HG03039 (cell line): ENCODE data around the gene MBD3L3.
"Not testable (repeated sequence)": the region's sequence is repeated elsewhere in the genome, so short reads cannot be mapped to it uniquely, and the experiment has no call there.

ENCODE experiments used
- ATAC-seq: cut with Tn5 transposase; IDR thresholded peaks from one replicate; pipeline ENCODE4 v1.9.1; 2021; ENCODE audit warnings: mild to moderate bottlenecking, moderate library complexity; ENCODE audit not compliant: unreplicated experiment

The MBD3L3 gene

DNA sequence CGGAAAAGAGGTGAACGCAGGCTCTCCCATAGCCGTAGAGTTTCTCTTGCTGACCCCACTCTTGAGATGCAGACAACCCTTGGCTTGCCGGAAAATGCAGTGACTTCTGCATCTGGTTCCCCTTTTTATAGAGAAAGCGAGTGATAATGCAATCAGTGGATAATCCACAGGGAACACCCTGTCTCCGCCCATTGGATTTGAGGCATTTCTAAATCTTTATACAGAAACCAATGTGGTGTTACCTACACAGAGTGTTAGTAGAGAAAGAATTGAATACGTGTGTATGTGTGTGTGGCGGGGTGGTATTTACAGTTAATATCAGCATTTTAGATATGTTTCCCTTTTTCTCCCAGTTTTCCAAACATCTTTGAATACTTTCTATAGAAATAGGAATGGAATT, at the start of gene MBD3L3:
Gene MBD3L3 (minus strand): TSS at position 101 of the 400 bp plus-strand sequence. CDS start 71 bp downstream, at position 30.
- not testable (repeated sequence) for ATAC-seq

DNA sequence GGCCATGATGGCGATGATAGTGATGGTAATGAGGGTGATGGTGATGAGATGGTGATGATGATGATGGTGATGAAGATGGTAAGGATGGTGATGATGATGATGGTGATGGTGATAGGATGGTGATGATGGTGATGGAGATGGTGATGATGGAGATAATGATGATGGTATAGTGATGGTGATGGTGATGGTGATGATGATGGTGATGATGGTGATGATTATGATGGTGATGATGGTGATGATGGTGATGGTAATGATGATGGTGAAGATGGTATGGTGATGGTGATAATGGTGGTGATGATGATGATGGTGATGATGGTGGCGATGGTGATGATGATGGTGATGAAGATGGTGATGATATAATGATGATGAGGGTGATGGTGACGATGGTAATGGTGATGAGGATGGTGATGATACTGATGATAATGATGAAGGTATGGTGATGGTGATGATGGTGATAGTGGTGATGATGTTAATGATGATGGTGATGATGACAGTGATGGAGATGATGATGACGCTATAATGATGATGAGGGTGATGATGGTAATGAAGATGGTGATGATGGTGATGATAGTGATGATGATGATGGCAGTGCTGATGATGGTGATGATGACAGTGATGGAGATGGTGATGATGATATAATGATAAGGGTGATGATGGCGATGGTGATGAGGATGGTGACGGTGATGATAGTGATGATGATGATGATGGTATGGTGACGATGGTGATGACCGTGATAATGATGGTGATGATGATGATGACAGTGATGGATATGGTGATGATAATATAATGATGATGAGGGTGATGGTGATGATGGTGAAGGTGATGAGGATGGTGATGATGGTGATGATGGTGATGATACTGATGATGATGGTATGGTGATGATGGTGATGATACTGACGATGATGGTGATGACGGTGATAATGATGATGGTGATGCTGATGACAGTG, 48.5 kb upstream of the MBD3L3 start:
- ATAC-seq, result no peak

DNA sequence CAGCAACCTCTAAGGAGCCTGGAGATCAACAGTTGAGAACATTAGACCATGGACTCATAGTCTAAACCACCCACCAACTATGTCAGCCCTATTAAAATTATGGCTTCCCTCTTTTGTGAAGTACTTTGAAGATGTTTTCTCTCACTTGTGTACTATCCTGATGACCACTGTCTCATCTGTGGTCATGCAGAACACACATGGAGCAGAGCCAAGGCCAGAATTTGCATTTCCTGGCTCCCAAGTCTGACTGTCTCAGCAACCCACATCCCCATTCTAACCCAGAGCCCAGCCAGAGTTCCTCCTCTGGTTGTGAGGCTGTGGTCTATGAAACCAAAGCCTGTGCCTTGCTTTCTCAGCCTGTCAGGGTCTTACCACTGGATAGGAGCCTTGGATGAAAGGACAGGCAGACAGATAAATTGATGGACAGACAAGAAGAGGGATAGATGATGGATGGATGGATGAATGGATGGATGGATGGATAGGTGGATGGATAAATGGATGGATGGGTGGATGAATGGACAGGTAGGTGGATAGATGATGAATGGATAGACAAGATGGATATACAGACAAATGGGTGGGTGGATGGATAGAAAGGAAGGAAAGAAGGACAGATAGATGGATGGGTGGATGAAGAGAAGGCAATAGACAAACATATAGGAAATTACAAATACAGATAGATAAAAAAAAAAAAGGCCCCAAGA, 46.4 kb upstream of the MBD3L3 start:
- ATAC-seq, result no peak

DNA sequence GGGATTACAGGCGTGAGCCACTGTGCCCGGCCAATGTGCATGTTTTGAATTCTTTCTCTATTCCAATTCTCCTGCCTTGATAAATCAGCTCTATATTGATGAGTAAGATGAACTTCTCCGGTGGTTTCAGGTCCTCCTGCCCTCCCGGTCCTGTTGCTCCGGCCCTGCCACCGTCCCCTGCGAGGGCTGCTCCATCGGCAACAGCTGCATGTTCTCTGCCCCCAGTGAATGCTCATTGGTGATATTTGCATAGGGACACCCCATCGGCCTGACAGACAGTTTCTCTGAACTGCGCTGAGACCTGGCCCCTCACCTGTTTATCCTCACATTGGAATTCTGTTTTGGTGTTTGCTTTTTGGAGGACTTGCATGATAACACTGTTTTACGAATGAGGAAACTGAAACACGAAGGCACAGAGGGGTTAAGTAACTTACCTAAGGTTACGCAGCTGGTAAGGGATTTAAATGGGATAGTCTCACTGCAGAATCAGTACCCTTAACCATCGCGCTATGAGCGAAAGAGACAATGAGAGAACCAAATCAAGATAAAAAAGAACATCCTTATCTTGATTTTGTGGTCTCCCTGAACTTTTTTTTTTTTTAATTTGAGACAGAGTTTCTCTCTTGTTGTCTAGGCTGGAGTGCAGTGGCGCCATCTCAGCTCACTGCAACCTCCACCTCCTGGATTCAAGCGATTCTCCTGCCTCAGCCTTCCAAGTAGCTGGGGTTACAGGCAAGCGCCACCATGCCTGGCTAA, 43.2 kb upstream of the MBD3L3 start:
- no peak for ATAC-seq

DNA sequence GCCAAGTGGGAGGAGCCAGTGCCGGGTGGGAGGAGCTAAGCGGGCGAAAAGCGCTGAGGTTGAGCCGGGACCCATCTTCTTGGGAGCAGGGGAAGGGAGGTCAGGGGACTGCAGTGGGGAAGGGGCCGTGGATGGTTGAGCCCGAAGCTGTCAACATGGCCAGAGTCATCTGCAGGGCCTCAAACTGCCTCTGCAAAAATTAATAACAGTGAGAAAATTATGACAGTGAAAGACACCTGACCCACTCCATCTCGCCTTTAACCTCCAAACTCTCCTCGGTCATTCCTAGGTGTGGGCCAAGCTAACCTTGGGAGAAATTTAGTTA, 41.1 kb upstream of the MBD3L3 start:
- ATAC-seq, result no peak

DNA sequence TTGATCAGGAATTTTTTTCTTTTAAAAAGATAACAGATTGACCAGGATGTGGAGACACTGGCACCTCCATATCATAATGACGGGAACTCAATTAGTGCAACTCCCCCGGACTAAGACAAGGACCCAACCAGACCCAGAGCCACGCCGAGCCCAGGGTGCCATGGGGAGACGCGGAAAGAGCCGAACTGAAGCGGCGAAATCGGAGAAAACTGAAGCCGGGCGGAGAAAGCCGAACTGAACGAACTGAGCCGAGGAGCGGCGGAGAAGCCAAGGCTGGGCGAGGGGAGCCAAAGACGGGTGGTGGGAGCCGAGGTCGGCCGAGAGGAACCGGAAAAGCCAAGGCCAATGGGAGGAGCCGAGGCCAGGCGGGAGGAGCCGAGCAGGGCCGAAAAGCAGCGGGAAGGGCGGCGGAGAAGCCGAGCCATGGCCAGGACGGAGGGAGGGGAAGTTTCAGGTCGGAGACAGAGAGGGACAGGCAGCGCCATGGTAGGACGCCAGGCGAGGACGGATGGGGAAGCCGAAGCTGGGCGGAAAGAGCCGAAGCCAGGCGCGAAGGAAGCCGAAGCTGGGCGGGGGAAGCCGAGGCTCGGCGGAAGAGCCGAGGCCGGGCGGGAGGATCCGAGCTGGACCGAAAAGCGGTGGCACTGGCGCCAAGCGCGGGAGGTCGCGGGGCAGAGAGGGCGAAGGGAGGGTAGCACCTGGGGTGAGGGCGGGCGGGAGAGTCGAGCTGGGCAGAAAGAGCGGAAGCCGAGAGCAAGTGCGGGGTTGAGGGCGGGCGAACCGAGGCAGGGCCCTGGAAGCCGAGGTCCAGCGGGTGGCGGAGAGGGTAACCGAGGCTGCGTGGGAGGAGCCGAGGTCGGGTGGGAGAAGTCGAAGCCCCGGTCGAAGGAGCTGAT, 40.5 kb upstream of the MBD3L3 start:
- ATAC-seq, result peak; percentile 84

DNA sequence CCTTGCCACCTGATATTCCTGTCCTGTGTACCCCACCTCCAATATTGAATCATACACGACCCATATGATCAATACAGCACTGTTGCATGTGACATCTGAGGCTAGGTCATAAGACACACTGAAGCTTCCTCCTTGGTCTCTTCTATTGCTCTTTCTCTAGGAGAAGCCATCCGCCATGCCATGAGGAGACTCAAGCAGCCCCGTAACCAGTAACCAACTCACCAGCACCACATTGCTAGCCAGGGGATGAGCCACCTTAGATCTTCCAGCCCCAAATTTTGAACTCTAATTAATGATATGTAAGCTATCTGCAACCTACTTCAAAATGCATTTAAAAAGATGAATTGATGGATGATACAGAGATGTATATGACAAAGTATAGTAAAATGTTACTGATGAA, 39.6 kb upstream of the MBD3L3 start:
- no peak for ATAC-seq

DNA sequence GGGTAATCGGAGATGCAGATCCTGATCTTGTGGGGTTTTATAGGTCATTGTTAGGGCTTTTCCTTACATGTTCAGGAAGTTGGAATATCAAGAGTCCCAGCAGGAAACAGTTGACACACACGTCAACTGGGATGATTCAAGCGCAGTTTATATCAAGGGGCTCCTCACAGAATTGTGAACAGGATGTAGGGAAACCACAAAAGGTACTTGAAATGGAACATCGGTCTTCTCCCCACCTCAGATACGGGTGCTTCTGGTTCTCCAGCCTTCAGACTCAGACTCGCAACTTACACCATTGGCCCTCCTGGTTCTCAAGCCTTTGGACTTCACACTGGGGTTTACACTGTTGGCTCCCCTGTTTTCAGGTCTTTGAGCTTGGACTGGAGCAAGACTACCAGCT, 30.5 kb upstream of the MBD3L3 start:
- ATAC-seq, result no peak

DNA sequence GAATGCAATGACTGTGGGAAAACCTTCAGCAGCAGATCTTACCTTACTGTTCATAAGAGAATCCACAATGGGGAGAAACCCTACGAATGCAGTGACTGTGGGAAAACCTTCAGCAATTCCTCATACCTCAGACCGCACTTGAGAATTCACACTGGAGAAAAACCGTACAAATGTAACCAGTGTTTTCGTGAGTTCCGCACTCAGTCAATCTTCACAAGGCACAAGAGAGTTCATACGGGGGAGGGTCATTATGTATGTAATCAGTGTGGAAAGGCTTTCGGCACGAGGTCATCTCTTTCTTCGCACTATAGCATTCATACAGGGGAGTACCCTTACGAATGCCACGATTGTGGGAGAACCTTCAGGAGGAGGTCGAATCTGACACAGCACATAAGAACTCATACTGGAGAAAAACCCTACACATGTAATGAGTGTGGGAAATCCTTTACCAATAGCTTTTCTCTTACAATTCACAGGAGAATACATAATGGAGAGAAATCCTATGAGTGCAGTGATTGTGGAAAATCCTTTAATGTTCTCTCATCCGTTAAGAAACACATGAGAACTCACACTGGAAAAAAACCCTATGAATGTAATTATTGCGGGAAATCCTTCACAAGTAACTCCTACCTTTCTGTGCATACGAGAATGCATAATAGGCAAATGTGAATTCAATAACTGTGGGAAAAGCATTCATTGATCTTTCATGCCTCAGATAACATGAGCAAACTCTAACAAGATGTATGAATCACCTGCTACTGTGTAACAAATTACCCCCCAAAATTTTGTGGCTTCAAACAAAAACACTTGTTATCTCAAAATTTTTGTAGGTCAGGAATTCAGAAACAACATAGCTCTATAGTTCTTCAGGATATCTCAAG, 24.8 kb upstream of the MBD3L3 start:
- ATAC-seq, result no peak

DNA sequence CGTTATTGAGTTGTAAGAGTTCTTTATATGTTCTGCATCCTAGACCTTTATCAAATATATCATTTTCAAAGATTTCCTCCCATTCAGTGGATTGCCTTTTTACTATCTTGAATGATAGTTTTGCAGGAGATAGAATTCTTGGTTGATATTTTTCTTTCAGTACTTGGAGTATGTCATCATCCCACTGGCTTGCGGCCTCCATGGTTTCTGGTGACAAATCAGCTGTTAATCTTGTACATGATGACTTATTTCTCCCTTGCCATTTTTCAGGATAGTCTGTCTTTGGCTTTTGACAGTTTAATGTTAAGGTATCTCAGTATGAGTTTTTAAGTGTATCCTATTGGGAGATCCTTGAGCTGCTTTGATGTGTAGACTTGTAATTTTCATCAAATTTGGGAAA, 19.5 kb upstream of the MBD3L3 start:
- ATAC-seq, result no peak

DNA sequence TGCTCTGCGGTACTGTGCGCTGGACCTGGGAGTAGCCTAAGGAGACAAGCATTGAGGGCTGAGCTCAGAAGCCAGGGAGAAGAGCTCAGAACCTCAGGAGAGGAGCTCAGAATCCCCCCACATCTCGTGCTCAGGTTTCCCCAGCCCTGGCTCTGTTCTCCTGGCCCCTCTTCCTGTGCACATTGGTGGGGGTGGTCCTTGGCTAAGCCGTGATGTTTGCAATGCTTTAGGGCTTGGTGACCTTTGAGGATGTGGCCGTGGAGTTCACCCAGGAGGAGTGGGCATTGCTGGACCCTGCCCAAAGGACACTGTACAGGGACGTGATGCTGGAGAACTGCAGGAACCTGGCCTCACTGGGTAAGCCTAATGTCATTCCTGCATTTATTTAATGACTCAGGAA, 17.7 kb upstream of the MBD3L3 start:
- ATAC-seq, result no peak

DNA sequence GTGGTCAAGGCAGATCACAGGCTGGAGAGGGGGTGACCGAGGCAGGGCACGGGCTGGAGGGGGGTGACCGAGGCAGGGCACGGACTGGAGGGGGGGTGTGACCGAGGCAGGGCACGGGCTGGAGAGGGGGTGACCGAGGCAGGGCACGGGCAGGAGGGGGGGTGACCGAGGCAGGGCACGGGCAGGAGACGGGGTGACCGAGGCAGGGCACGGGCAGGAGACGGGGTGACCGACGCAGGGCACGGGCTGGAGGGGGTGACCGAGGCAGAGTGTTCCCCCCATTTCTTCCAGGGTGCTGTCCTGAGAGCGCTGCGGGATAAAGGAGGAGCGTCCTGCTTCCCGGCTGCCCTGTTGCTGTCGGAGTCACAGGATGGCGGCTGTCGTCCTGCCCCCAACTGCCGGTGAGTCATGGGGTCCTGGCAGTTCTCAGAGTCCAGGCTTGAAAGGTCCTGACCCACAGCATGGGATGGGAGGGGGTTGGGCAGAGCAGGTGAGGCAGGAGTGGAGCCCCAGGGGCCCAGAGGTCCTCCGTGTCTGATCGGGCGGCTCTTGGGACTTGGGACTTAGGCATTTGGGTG, 16.3 kb upstream of the MBD3L3 start:
- ATAC-seq, result no peak

DNA sequence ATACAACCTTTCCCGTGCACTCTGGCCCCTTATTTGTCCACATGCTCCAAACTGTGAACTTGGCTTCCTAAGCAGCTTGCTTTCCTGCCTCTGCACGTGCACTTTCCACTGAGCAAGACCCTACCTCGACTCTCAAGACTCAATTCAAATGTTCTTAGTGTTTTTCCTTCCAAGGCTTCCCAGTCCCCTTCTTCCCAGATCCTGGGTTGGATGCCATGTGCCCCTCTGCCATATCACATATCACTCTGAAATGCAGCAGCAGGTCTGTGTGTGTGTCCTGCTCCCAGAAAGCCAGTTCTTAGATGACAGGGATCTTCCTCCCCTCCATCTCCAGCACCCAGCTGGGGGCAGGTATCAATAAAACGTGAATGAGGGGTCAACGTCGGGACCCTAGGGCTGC, 14.1 kb upstream of the MBD3L3 start:
- no peak for ATAC-seq

DNA sequence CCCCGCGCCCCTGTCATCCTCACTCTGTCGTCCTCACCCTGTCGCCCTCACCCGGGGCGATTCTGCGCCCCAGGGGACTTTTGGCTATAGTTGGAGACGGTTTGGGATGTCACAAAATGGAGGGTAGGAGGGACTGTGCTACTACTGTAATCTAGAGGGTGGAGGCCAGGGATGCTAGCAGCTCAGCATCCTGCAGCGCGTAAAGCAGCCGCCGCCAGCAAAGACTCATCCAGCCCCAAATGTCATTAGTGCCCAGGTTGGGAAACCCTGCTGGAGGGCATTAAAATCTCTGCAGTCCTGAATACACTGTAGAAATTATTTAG, 11.4 kb upstream of the MBD3L3 start:
- ATAC-seq, result no peak

DNA sequence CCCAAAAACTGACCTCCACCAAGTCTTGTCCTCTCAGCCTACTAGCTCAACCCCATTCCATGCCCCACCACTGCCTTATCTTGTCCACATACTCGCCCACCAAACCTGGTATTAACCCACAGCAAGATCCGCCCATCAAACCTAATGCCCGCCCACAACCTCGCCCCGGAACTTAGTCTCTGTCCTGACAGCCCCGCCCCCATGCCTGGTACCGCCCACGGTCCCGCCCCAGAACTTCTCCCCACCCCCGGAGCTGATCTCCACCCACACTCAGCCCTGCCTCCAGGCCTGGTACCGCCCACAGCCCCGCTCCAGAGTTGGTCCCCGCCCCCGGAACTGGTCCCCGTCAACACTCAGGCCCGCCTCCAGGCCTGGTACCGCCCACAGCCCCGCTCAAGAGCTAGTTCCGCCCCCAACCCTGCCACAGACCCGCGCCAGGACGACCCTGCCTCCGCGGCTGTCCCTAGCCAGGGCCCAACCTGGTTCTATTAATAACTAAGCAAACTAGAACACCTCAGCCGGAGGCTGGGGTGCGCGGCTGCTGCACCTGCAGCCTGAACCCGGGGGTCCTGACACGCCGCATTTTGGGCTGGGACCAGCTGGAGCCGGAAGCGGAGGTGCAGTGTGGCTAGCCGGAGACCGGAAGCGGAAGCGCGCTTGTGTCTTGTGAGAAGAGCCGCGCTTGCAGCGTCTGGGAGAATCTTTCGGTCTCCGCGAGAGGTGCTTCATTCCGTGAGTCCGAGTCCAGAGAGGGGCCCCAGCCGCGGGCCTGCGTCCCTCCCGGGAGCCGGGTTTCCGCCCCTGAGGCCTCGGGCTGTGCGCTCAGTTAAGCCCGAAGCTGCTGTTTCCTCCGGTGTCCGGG, 10.8 kb upstream of the MBD3L3 start, which contains the start of gene ZNF557:
Gene ZNF557 (plus strand): TSS at position 662 of the 862 bp plus-strand sequence. CDS start 5,372 bp downstream, outside the sequence.
- ATAC-seq, result peak; percentile 93

DNA sequence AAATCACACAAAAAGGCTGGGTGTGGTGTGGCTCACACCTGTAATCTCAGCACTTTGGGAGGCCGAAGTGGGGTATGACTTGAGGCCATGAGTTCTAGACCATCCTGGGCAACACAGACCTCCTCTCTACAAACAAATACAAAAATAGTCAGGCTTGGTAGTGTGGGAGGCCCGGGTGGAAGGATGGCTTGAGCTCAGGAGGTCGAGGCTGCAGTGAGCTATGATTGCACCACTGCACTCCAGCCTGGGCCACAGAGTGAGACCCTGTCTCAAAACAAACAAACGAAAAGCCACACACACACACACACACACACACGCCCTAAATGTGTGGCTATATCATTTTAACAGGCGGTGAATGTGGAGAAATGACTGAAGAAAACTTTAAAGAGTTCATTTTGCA, 10.1 kb upstream of the MBD3L3 start:
- no peak for ATAC-seq

DNA sequence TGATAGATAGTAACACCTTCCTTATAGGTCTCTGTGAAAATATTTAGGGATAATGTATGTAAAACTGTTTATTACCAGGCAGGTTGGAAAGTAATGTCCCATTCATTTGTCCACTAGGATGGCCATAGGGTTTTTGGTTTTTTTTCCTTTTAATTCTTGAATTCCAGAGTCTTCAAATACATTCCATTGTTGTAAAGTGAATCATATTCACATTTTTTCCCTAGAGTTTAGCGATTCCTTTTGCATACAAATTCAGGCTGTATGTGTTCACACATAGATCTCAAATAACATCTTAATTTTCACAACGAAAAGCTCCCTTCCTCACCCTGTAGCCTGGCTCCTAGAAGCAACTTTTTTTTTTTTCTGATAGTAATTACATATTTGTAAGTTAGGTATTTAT, 9.2 kb upstream of the MBD3L3 start:
- no peak for ATAC-seq

DNA sequence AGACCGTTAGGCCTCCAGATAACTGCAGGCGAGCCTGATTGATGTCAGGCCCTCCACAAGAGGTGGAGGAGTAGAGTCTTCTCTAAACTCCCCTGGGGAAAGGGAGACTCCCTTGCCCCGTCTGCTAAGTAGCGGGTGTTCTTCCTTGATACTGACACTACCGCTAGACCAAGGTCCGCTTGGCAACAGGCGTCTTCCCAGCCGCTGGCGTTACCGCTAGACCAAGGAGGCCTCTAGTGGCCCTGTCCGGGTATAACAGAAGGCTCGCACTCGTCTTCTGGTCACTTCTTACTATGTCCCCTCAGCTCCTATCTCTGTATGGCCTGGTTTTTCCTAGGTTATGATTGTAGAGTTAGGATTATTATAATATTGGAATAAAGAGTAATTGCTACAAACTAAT, 8.6 kb upstream of the MBD3L3 start:
- not testable (repeated sequence) for ATAC-seq
